Measurements from ENCODE around the gene ARL15. TPM values are rescaled to one million over a fixed set of nuclear protein-coding genes. Genes with fewer than 3 reads are reported as not detected.

The ARL15 gene
- total and polyA plus RNA-seq, 2 of the 4 experiments (the other 2 are of a cell fraction), result 7.3 to 19.2 TPM

DNA sequence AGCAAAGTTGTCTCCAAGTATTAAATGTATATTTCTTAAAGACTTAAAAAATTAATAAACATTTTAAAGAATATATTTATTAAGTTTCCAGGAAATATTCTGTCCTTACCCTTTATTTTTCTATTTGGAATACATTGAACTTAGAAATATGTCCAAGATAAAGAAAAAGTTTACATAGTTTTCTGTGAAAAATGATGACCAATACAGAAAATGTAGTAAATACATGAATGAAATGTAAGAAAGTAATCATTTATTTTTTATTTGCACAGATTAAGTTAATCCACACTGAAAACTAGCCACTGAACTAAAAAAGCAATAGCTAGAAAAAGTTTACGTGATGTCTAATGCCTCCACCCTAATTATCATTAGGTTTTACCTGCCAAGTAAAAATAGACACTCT is 273.2 kb downstream of the ARL15 start:
- Histone ChIP-seq H3K9ac (ENCODE audit: low read depth, low read length) (no peak overlapping the region), H2AK5ac (ENCODE audit: low read depth, low read length) (no peak overlapping the region), H2BK20ac (ENCODE audit: low read depth, low read length) (no peak overlapping the region), H3K4me2 (ENCODE audit: low read depth, low read length) (no peak overlapping the region), H3K79me1 (ENCODE audit: low read depth in 1 of 2, low read length in 2 of 2) (no peaks in the 10 kb centered on the region), H4K8ac (ENCODE audit: low read depth in 2 of 2, low read length in 2 of 2) (no peak overlapping the region), H3K4me1 (ENCODE audit: control insufficient read depth, insufficient read depth, low read length) (no peaks in the 10 kb centered on the region), H2AFZ (replicated peaks; ENCODE audit: low read length, poor library complexity) (no peak overlapping the region), H3K27ac (ENCODE audit: insufficient read depth, low read length) (no peak overlapping the region), H3K14ac (replicated peaks; ENCODE audit: low read depth, low read length) (no peak overlapping the region), H3K4me3 (ENCODE audit: insufficient read depth, low read depth, low read length) (no peak overlapping the region), H3K18ac (ENCODE audit: low read depth, low read length) (no peak overlapping the region), H3K27me3 (ENCODE audit: control insufficient read depth, insufficient read depth, low read length) (no peaks in the 10 kb centered on the region), H3K56ac (ENCODE audit: extremely low read depth, insufficient read depth, low read length) (no peak overlapping the region), H2BK120ac (ENCODE audit: low read depth, low read length) (no peak overlapping the region), H2AK9ac (replicated peaks; ENCODE audit: low read depth, low read length, poor library complexity) (no peak overlapping the region), H3K9me3 (ENCODE audit: control insufficient read depth, insufficient read depth, low read length) (no peaks in the 10 kb centered on the region), H3K4ac (ENCODE audit: low read depth, low read length) (no peak overlapping the region), H2BK5ac (ENCODE audit: low read depth, low read length, poor library complexity, severe bottlenecking) (no peak overlapping the region), H4K20me1 (ENCODE audit: insufficient read depth, low read length) (no peaks in the 10 kb centered on the region), H3K9me1 (ENCODE audit: insufficient read depth, low read length) (0 out of 2 replicates have a peak, but pooled peaks cover 2% of the 10 kb centered on the region), H4K91ac (ENCODE audit: insufficient read depth, low read depth, low read length) (no peak overlapping the region), H2BK15ac (ENCODE audit: low read depth, low read length) (no peak overlapping the region), H3K36me3 (ENCODE audit: control insufficient read depth, insufficient read depth, low read length) (no peaks in the 10 kb centered on the region), H3K23ac (ENCODE audit: low read depth, low read length) (no peak overlapping the region), H4K5ac (ENCODE audit: low read depth, low read length) (no peak overlapping the region)
- intact Hi-C loops (cut with micrococcal nuclease), result no loop called here
- ATAC-seq (ENCODE audit: low read depth), result no peak
- no CpG with 5 or more reads among the region's 1 CpG for WGBS, 2 experiments (ENCODE audit: extremely low coverage in 2 of 2, insufficient read length in 1 of 2)
- POLR2A ChIA-PET (ENCODE audit: unreplicated experiment), result no interaction called here
- TF ChIP-seq RAD21 (IDR thresholded peaks at IDR 0.05; ENCODE audit: low read length) (no peak), RFX5 (IDR thresholded peaks at IDR 0.05; ENCODE audit: low read depth, low read length) (no peak)
- TF ChIP-seq, protein P1, sequence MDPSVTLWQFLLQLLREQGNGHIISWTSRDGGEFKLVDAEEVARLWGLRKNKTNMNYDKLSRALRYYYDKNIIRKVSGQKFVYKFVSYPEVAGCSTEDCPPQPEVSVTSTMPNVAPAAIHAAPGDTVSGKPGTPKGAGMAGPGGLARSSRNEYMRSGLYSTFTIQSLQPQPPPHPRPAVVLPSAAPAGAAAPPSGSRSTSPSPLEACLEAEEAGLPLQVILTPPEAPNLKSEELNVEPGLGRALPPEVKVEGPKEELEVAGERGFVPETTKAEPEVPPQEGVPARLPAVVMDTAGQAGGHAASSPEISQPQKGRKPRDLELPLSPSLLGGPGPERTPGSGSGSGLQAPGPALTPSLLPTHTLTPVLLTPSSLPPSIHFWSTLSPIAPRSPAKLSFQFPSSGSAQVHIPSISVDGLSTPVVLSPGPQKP (IDR thresholded peaks at IDR 0.05; ENCODE audit: borderline replicate concordance, low read depth, low read length), result no peak
- DNase-seq, result no peak
- no TSS peak for BruUV-seq (replicated peaks)
- in situ Hi-C loops (cut with MboI; ENCODE audit: low sequenced_read_pairs), result no loop called here
- CTCF ChIA-PET, result no interaction called here
- dilution Hi-C loops (cut with HindIII; ENCODE audit: low sequenced_read_pairs, unreplicated experiment), result no loop called here
